Smooth muscle cell (in vitro differentiated cells): ENCODE data around the gene INPP5B. TPM values are rescaled to one million over a fixed set of nuclear protein-coding genes. Genes with fewer than 3 reads are reported as not detected.

Experiments
- DNase-seq: peaks from one replicate; lab custom pipeline; 2025; ENCODE audit not compliant: unreplicated experiment; lab: John Stamatoyannopoulos, UW
- H2AFZ ChIP-seq: fragments of 200-600 bp; sonication (generic); 2 replicates; pipeline ENCODE4 v1.6.0; 2016; ENCODE audit warnings: antibody characterized with exemption, low read depth, mild to moderate bottlenecking
- H3F3A ChIP-seq: fragments of 200-600 bp; sonication (generic); 2 replicates; pipeline ENCODE4 v1.6.0; 2017; ENCODE audit warnings: antibody characterized with exemption, low read depth
- H3K27ac ChIP-seq: fragments of 200-600 bp; sonication (generic); 2 replicates; pipeline ENCODE4 v1.5.1; 2016; ENCODE audit warnings: low read depth, mild to moderate bottlenecking
- H3K27me3 ChIP-seq: fragments of 200-600 bp; sonication (generic); 2 replicates; pipeline ENCODE4 v1.6.1; 2016; ENCODE audit warnings: low read depth, mild to moderate bottlenecking
- H3K36me3 ChIP-seq: fragments of 200-600 bp; sonication (generic); 2 replicates; pipeline ENCODE4 v1.5.1; 2016; ENCODE audit warnings: low read depth
- H3K4me1 ChIP-seq: fragments of 200-600 bp; sonication (generic); 2 replicates; pipeline ENCODE4 v1.5.1; 2016; ENCODE audit warnings: low read depth
- H3K4me2 ChIP-seq: fragments of 200-600 bp; sonication (generic); 2 replicates; pipeline ENCODE4 v1.6.0; 2016; ENCODE audit warnings: mild to moderate bottlenecking
- H3K4me3 ChIP-seq: fragments of 200-600 bp; sonication (generic); 2 replicates; pipeline ENCODE4 v1.5.1; 2016; ENCODE audit warnings: mild to moderate bottlenecking
- H3K79me2 ChIP-seq: fragments of 200-600 bp; sonication (generic); 2 replicates; pipeline ENCODE4 v1.6.0; 2016; ENCODE audit warnings: low read depth, mild to moderate bottlenecking
- H3K9ac ChIP-seq: fragments of 200-600 bp; sonication (generic); 2 replicates; pipeline ENCODE4 v1.6.0; 2016; ENCODE audit warnings: low read depth
- H3K9me3 ChIP-seq: fragments of 200-600 bp; sonication (generic); replicated peaks from 2 replicates; pipeline ENCODE4 v1.5.1; 2016; ENCODE audit warnings: low read depth
- H4K20me1 ChIP-seq: fragments of 200-600 bp; sonication (generic); 2 replicates; pipeline ENCODE4 v1.6.0; 2016; ENCODE audit warnings: low read depth
- CTCF ChIP-seq: fragments of 200-600 bp; sonication (generic); IDR thresholded peaks from 2 replicates; pipeline ENCODE4 v1.5.1; 2017; ENCODE audit warnings: borderline replicate concordance, mild to moderate bottlenecking, antibody characterized with exemption; ENCODE audit not compliant: insufficient read depth, poor library complexity, severe bottlenecking
- WGBS: methylation state at CpG from one replicate; pipeline ENCODE4 v1.1.7; 2016; ENCODE audit warnings: low lambda C conversion rate; 5-methylcytosine and 5-hydroxymethylcytosine counted together
- polyA plus RNA-seq: library from polyadenylated mRNA; unstranded; fragments of >200 nt; fragmentation: Nextera tagmentation; extraction: Ambion mirVana; gene quantifications from 2 replicates; pipeline ENCODE4 v1.2.1, GENCODE V29; 2016
- total RNA-seq: library from RNA; depleted of rRNA; stranded (reverse); fragments of >200 nt; gene quantifications from 2 replicates; pipeline ENCODE4 v1.2.3, GENCODE V29; 2014

INPP5B gene
- total and polyA plus RNA-seq, 2 experiments from 2014 or later = 6.7 to 11.0 TPM

- DNase-seq = no peak
- Histone ChIP-seq H3K4me2 (no peak overlapping the region), H3K27ac (peak overlapping the region; percentile 65)
Observed at GRCh38 chr1:37865348-37866120, 81.3 kb downstream of the INPP5B start.

GRCh38 chr1:37862330-37862729 is 84.5 kb downstream of the INPP5B start:
- no peak overlapping the region for H3K4me3 ChIP-seq
- WGBS = 85% methylated on average over 3 of the region's 3 CpGs
- peaks cover 20% of the 10 kb centered on the region for H3K79me2 ChIP-seq
- H3K4me2 ChIP-seq = no peak overlapping the region
- peak overlapping the region; percentile 56 for H3K27ac ChIP-seq
- H4K20me1 ChIP-seq = no peaks in the 10 kb centered on the region
- peaks cover 8% of the 10 kb centered on the region for H3F3A ChIP-seq
- H2AFZ ChIP-seq = no peak overlapping the region
- peaks cover 9% of the 10 kb centered on the region for H3K4me1 ChIP-seq
- no peak for DNase-seq
- H3K9ac ChIP-seq = no peak overlapping the region
- H3K27me3 ChIP-seq = no peaks in the 10 kb centered on the region
- no peaks in the 10 kb centered on the region for H3K9me3 ChIP-seq
- peaks cover 4% of the 10 kb centered on the region for H3K36me3 ChIP-seq
- TF ChIP-seq CTCF = no peak

More at GRCh38 chr1:37865348-37866120, 81.3 kb downstream of the INPP5B start:
- Histone ChIP-seq H3K36me3 (peaks cover 4% of the 10 kb centered on the region), H3K27me3 (no peaks in the 10 kb centered on the region), H3K79me2 (no peaks in the 10 kb centered on the region), H3F3A (peaks cover 4% of the 10 kb centered on the region), H4K20me1 (no peaks in the 10 kb centered on the region), H3K4me1 (no peaks in the 10 kb centered on the region), H3K9ac (no peak overlapping the region), H3K9me3 (no peaks in the 10 kb centered on the region), H2AFZ (no peak overlapping the region), H3K4me3 (no peak overlapping the region)
- no peak for TF ChIP-seq CTCF
- WGBS = 89% methylated on average over 6 of the region's 6 CpGs

- peak overlapping the region; percentile 84 for H3K27ac ChIP-seq
- WGBS = 88% methylated on average over 4 of the region's 4 CpGs
Observed at GRCh38 chr1:37861151-37861550, 85.7 kb downstream of the INPP5B start.

More at GRCh38 chr1:37861151-37861550, 85.7 kb downstream of the INPP5B start:
- Histone ChIP-seq H3K9me3 (no peaks in the 10 kb centered on the region), H3K4me1 (peaks cover 9% of the 10 kb centered on the region), H3K4me3 (no peak overlapping the region), H2AFZ (no peak overlapping the region), H3F3A (peaks cover 8% of the 10 kb centered on the region), H4K20me1 (no peaks in the 10 kb centered on the region), H3K9ac (no peak overlapping the region), H3K36me3 (peaks cover 4% of the 10 kb centered on the region), H3K27me3 (no peaks in the 10 kb centered on the region), H3K4me2 (no peak overlapping the region), H3K79me2 (peaks cover 29% of the 10 kb centered on the region)
- no peak for DNase-seq
- no peak for TF ChIP-seq CTCF
